GM21526 (cell line): ENCODE data around the gene NRM.
"Not testable (repeated sequence)": the region's sequence is repeated elsewhere in the genome, so short reads cannot be mapped to it uniquely, and the experiment has no call there.

Source experiments
- ATAC-seq: cut with Tn5 transposase; IDR thresholded peaks from one replicate; pipeline ENCODE4 v1.9.1; 2021; ENCODE audit warnings: moderate library complexity; ENCODE audit not compliant: unreplicated experiment, low FRiP score

The NRM gene, protein sequence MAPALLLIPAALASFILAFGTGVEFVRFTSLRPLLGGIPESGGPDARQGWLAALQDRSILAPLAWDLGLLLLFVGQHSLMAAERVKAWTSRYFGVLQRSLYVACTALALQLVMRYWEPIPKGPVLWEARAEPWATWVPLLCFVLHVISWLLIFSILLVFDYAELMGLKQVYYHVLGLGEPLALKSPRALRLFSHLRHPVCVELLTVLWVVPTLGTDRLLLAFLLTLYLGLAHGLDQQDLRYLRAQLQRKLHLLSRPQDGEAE

DNA sequence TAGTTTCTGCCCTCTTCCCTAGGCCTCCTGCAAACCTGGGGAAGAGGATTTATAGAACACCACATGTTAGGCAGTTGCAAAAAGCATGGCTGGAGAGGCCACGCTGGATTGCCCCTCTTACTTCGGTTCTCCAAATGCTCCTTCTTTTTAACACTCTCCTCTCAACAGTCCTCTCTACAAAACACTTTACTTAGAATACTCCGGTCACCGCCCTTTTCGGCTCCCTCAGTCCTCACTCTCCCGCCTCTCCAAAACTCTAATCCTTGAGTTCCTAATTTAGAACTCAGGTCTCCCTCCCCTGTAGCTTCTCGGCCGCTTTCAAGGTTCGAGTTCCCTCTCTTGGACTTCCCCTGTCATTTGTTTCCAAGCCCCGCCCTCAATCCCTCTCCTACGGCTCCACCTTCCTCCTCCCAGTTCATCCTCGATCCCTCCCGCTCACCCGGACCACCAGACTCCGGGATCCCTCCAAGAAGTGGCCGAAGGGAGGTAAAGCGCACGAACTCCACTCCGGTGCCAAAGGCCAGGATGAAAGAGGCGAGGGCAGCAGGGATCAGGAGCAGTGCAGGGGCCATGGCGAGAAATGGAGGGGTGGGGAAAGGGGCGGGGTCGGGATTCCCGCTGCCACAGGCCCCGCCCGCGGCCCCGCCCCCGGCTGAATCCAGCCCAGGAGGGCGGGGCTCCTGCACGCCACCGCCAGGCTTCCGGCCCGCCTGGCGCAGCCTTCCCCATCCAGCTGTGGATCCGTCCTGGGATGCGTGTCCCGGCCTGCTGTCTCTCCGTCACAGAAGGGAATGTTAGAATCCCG, at the start of gene NRM:
NRM (minus strand) TSS at position 582 of the 805 bp plus-strand sequence; CDS start at position 572, 10 bp downstream.
- no peak for ATAC-seq

GRCh38 chr6:30740540-30740870, 49.7 kb upstream of the NRM start:
- no peak for ATAC-seq

GRCh38 chr6:30738532-30738931, 47.7 kb upstream of the NRM start:
- ATAC-seq = no peak

GRCh38 chr6:30735668-30736314, 45.0 kb upstream of the NRM start:
- ATAC-seq = no peak

- no peak for ATAC-seq
Measured at GRCh38 chr6:30732237-30732943, 41.6 kb upstream of the NRM start.

DNA sequence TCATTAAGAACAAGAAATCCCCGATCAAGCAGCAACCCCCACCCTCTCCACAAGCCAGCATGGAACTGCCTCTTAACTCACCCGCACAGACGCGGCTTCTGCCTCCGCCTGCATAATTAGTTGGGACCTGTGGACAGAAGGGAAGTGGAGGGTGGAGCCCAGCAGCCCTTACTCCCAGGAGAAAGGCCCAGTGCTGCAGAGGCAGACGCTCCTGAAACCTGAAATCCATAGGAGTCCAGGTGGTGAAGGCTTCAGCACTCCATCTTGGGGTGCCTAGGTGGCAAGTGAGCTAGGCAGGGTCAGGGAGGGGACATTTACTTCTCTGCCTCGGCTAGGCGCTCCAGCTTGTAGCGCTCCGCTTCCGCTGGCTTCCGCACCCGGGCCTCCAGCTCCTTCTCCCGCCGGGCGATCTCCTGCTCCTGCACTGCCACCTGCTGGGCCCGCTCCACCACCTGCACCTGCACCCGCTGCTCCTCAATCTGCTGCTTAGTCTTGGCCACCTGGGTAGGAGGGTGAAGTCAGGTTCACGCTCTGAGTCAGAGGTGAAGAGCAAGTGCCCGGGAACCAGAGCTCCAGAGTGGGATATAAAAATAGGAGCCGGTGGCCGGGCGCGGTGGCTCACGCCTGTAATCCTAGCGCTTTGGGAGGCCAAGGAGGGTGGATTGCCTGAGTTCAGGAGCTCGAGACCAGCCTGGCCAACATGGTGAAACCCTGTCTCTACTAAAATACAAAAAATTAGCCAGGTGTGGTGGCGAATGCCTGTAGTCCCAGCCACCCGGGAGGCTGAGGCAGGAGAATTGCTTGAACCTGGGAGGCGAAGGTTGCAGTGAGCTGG, 40.0 kb upstream of the NRM start:
- no peak for ATAC-seq

DNA sequence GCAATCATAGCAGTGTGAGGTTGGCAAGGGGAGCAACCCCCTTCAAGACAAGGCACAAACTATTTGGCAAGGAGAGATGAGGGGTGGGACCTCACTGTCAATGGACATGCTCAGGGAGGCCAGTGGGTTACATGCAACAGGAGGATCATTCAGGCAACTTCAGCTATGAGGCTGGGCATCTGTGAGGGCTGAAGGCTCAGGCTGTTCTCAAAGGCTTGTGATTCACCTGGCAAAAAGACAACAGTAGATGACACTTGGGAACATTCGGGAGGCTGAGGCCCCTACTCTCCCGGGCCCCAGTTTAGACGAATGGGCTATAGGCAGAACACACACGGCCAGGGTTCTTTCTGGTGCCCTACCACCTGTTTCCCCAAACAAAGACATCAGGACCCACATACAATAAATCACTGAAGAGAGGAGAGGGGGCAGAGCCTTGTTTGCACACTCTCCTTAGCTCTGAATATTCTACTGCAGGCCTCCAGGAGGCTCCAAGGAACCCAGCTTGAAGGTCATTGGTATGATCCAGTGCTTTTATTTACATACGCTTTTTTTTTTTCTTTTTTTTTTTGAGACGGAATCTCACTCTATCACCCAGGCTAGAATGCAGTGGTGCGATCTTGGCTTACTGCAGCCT, 37.3 kb upstream of the NRM start:
- ATAC-seq = no peak

DNA sequence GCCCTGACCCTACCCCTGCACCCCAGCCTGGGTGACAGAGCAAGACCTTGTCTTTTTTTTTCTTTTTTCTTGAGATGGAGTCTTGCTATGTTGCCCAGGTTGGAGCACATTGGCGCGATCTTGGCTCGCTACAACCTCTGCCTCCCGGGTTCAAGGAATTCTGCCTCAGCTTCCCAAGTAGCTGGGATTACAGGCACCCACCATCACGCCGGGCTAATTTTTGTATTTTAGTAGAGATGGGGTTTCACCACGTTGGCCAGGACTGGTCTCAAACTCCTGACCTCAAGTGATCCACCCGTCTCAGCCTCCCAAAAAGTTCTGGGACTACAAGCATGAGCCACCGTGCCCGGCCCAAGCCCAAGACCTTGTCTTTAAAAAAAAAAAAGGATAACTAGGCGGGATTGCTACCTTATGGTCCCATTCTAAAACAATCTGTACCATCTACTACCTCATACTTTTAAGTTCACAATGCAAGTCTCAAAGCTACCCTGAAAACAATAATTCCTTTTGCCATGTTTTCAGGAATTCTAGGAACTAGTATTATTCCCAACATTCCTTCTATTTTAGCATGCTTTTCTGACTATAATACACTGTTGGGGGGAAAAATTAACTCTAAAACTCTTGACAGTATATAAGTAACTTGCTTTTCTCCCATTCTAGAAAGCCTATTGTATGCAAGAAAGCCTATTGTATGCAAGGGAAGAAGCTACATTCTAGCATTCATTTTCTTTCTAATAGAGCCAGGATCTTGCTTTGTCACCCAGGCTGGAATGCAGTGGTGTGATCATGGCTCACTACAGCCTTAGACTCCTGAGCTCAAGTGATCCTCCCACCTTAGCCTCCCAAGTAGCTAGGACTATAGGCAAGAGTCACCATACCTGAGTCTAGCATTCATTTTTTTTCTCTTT, 36.0 kb upstream of the NRM start:
- no peak for ATAC-seq

DNA sequence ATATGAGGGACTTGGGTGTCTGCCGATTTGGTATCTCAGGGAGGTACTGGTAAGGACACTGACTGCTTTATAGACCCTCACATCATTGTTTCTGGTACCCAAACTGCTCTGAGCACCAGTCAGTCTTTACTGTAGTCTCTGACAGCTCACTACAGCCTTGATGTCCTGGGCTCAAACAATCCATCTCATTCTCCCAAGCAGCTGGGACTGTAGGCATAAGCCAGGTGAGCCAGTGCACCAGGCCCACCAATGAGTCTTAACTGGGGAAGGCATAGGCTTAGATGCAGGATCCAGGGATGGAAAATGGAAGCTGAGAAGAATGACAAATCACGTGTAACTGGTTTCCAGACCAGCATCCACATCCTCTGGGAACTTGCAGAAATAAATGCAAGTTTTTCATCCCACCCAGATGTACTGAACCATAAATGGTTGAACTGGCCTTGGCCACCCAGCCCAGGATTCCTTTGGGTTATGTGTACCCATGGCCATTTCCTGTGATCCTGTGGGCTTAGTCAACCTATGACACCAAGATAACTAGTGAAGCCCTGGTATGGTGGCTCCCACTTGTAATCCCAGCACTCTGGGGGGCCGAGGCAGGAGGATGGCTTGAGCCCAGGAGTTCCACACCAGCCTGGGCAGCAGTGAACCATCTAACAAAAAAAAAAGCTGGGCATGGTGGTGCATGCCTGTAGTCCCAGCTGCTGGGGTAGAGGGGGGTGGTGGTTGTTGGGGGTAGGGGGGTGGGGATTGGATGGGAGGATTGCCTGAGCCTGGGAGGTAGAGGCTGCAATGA, 35.1 kb upstream of the NRM start:
- no peak for ATAC-seq

- ATAC-seq = no peak
Measured at GRCh38 chr6:30724906-30725667, 34.3 kb upstream of the NRM start.

DNA sequence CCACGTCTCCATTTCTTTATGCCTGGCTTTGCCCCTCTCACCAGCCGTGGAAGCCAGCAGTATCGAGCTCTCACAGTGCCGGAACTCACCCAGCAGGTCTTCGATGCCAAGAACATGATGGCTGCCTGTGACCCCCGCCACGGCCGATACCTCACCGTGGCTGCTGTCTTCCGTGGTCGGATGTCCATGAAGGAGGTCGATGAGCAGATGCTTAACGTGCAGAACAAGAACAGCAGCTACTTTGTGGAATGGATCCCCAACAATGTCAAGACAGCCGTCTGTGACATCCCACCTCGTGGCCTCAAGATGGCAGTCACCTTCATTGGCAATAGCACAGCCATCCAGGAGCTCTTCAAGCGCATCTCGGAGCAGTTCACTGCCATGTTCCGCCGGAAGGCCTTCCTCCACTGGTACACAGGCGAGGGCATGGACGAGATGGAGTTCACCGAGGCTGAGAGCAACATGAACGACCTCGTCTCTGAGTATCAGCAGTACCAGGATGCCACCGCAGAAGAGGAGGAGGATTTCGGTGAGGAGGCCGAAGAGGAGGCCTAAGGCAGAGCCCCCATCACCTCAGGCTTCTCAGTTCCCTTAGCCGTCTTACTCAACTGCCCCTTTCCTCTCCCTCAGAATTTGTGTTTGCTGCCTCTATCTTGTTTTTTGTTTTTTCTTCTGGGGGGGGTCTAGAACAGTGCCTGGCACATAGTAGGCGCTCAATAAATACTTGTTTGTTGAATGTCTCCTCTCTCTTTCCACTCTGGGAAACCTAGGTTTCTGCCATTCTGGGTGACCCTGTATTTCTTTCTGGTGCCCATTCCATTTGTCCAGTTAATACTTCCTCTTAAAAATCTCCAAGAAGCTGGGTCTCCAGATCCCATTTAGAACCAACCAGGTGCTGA, 33.3 kb upstream of the NRM start:
- ATAC-seq = not testable (repeated sequence)

DNA sequence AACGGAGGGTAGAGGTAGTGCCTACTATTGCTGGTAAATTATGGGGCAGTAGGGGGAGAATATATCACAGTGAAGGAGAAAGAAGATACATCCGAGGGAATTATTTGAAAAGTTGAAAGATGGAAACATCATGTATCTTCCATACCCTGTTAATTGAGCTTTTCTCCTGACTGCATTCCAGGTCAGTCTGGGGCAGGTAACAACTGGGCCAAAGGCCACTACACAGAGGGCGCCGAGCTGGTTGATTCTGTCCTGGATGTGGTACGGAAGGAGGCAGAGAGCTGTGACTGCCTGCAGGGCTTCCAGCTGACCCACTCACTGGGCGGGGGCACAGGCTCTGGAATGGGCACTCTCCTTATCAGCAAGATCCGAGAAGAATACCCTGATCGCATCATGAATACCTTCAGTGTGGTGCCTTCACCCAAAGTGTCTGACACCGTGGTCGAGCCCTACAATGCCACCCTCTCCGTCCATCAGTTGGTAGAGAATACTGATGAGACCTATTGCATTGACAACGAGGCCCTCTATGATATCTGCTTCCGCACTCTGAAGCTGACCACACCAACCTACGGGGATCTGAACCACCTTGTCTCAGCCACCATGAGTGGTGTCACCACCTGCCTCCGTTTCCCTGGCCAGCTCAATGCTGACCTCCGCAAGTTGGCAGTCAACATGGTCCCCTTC, 32.5 kb upstream of the NRM start:
- ATAC-seq = not testable (repeated sequence)

DNA sequence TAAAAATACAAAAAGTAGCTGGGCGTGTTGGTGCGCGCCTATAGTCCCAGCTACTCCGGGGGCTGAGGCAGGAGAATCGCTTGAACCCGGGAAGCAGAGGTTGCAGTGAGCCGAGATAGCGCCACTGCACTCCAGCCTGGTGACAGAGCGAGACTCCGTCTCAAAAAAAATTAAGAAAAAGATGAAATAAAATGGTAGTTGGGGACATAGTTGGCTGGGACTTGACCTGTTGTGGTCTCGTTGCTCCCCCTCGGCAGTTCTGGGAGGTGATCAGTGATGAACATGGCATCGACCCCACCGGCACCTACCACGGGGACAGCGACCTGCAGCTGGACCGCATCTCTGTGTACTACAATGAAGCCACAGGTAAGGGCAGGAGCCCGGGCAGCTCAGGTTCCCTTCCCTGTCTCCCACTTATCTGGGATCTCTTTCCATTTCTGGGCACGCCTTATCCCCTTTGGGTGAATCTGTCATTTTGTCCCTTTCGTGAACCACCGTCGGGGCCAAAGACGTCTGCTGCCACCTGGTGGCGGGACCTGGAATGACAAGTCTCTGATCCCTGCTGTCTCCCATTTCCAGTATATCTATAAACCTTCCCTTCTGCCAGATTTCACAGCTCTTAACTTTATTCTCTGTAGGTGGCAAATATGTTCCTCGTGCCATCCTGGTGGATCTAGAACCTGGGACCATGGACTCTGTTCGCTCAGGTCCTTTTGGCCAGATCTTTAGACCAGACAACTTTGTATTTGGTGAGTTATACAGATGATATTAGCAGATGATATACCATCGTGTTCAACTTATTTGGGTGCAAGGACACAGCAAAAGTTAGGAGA, 31.7 kb upstream of the NRM start:
- no peak for ATAC-seq

GRCh38 chr6:30722025-30722279, 31.2 kb upstream of the NRM start:
- not testable (repeated sequence) for ATAC-seq
